NB4 (cell line): Measurements from ENCODE around the gene ATAD1.
"Not testable (repeated sequence)": the region's sequence is repeated elsewhere in the genome, so short reads cannot be mapped to it uniquely, and the experiment has no call there.

ENCODE experiments used
- DNase-seq: peaks from one replicate; pipeline ENCODE4 v3.0.0; 2010; ENCODE audit warnings: low read depth
- H3K4me3 ChIP-seq: one replicate; pipeline ENCODE4 v1.5.1; 2011; ENCODE audit warnings: mild to moderate bottlenecking, low read depth, low read length, moderate library complexity
- CTCF ChIP-seq: IDR thresholded peaks from one replicate; pipeline ENCODE4 v1.5.1; 2012; ENCODE audit warnings: low read depth, low read length
- MAX ChIP-seq: IDR thresholded peaks from 2 replicates; pipeline ENCODE4 v1.6.1; 2011; ENCODE audit warnings: low read depth, low read length
- MYC ChIP-seq: IDR thresholded peaks from 2 replicates; pipeline ENCODE4 v1.6.1; 2011; ENCODE audit warnings: low read depth, low read length
- POLR2A ChIP-seq: IDR thresholded peaks from 2 replicates; pipeline ENCODE4 v1.6.1; 2011; ENCODE audit warnings: mild to moderate bottlenecking; ENCODE audit not compliant: insufficient read length; ENCODE audit errors: extremely low read depth

The ATAD1 gene

GRCh38 chr10:87753995-87754866 lies 63.8 kb downstream of the ATAD1 start:
- DNase-seq: no peak
- H3K4me3 ChIP-seq: no peak overlapping the region

DNA sequence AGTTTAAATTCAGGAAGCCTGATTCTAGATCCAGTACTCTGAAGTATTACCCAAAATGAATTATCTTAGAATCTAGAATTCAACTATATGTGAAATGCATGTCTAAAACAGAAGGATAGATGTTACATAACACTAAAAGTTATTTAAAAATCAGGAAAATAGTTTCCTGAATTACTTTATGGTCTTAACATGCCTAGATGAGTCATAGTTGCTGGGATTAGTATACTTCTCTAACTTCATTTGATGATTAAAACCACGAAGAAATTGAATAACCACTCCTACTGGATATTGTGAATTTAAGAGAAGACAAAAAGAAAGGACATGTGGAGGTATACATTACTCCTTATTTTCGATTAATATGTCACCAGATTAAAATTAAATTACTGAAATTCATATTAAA lies 65.5 kb downstream of the ATAD1 start:
- no peak for TF ChIP-seq POLR2A
- TF ChIP-seq CTCF: no peak
- no peak for TF ChIP-seq MYC
- no peak for TF ChIP-seq MAX
- H3K4me3 ChIP-seq: no peak overlapping the region
- no peak for DNase-seq

More at GRCh38 chr10:87753995-87754866, 63.8 kb downstream of the ATAD1 start:
- no peak for TF ChIP-seq MAX
- no peak for TF ChIP-seq CTCF
- TF ChIP-seq POLR2A: no peak
- TF ChIP-seq MYC: no peak

DNA sequence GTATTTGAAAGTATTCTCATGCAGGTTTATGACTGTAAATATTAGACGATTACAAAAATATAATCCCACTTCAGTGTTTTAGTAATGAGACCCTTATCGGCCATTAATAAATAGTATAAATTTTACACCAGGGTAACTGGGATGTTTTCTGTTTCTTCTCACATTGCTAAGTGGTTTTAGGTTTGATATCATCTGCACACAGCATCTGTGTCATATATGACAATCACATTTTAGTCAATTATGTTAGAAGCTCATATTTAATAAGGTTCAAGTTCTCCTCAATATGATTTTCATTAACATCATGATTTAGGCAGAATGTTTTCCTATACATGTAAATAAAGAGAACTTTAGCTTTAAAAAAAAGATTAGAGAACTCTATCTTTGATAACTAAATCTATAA lies 66.8 kb downstream of the ATAD1 start:
- DNase-seq: no peak
- TF ChIP-seq MAX (no peak), CTCF (no peak), MYC (no peak), POLR2A (no peak)
- H3K4me3 ChIP-seq: no peak overlapping the region

GRCh38 chr10:87750817-87751216 lies 67.2 kb downstream of the ATAD1 start:
- DNase-seq: no peak

GRCh38 chr10:87750001-87750671 lies 67.9 kb downstream of the ATAD1 start:
- TF ChIP-seq CTCF: no peak
- no peak for TF ChIP-seq POLR2A
- TF ChIP-seq MYC: no peak
- TF ChIP-seq MAX: no peak
- peak; percentile 23 for DNase-seq
- no peak overlapping the region for H3K4me3 ChIP-seq

More at GRCh38 chr10:87750817-87751216, 67.2 kb downstream of the ATAD1 start:
- no peak overlapping the region for H3K4me3 ChIP-seq
- TF ChIP-seq POLR2A (no peak), MAX (no peak), CTCF (no peak), MYC (no peak)

DNA sequence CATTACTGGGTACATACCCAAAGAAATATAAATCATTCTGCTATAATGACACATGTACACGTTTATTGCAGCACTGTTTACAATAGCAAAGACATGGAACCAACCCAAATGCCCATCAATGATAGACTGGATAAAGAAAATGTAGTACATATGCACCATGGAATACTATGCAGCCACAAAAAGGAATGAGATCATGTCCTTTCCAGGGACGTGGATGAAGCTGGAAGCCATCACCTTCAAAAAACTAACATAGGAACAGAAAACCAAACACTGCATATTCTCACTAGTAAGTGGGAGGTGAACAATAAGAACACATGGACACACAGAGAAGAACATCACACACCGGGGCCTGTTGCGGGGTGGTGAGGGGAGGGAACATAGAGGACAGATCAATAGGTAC lies 69.8 kb downstream of the ATAD1 start:
- not testable (repeated sequence) for DNase-seq

More for the DNA sequence above, 69.8 kb downstream of the ATAD1 start:
- not testable (repeated sequence) for H3K4me3 ChIP-seq
